ENCODE results near the gene RCBTB1. TPM values are rescaled to one million over a fixed set of nuclear protein-coding genes. Genes with fewer than 3 reads are reported as not detected.

The RCBTB1 gene
- total RNA-seq, 1 experiment from 2014 or later = 14.8 TPM

- H3K4me3 ChIP-seq (ENCODE audit: low read depth in 2 of 2, low read length in 2 of 2) = no peak overlapping the region
- no peaks in the 10 kb centered on the region for H3K4me1 ChIP-seq (ENCODE audit: control insufficient read depth, insufficient read depth, low read length)
- intact Hi-C loops (cut with micrococcal nuclease; ENCODE audit: unreplicated experiment) = no loop called here
- in situ Hi-C loops (cut with HindIII; ENCODE audit: low pct_unique_long_range_greater_than_20kb, low sequenced_read_pairs) = no loop called here
- ChIA-PET CTCF (no interaction called here), POLR2A (no interaction called here)
- no peak for ATAC-seq
- no peaks in the 10 kb centered on the region for H3K27me3 ChIP-seq (ENCODE audit: control insufficient read depth, insufficient read depth, low read length)
- H3K36me3 ChIP-seq (ENCODE audit: control insufficient read depth, insufficient read depth, low read length) = no peaks in the 10 kb centered on the region; the same call in 1 of the 2 replicates
- no peaks in the 10 kb centered on the region for H3K9me3 ChIP-seq (ENCODE audit: control insufficient read depth, insufficient read depth, low read depth, low read length)
- H3K27ac ChIP-seq (ENCODE audit: low read length) = no peak overlapping the region
- TF ChIP-seq TCF7L2 (IDR thresholded peaks at IDR 0.05; ENCODE audit: low read depth, low read length) (no peak), POLR2AphosphoS5 (IDR thresholded peaks at IDR 0.05; ENCODE audit: low read depth, low read length) (no peak), CTCF (IDR thresholded peaks at IDR 0.05) (no peak), REST (IDR thresholded peaks at IDR 0.05; ENCODE audit: insufficient read depth in 1 of 2, low read depth in 2 of 2, low read length in 1 of 2) (no peak), SIN3A (IDR thresholded peaks at IDR 0.05; ENCODE audit: borderline replicate concordance, insufficient read depth, low read depth, low read length) (no peak)
- no TSS peak for BruUV-seq (replicated peaks)
- DNase-seq (ENCODE audit: low read depth, low spot score) = no peak
These were observed 51.6 kb downstream of the RCBTB1 start for GRCh38 chr13:49533591-49534269.

DNA sequence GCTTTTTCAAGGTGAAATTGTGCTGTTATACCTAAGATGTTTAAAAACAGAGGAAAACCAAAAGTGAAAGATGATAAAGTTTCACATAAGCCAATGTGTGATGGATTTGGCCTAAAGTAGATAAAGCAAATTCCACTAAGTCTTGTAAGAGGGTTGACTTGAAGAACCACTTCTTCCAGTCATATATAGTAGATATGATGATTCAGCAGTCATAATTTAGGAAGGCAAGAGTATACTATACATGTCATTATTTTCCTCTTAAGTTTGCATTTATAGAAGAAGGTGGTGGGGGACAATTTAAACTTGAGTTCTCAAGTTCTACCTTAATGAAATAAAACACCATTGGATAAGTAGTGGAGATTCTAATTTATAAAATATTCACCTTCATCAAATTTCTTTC is 52.3 kb downstream of the RCBTB1 start:
- ChIA-PET CTCF (no interaction called here), POLR2A (no interaction called here)
- TF ChIP-seq CTCF (IDR thresholded peaks at IDR 0.05) (no peak), POLR2AphosphoS5 (IDR thresholded peaks at IDR 0.05; ENCODE audit: low read depth, low read length) (no peak), SIN3A (IDR thresholded peaks at IDR 0.05; ENCODE audit: borderline replicate concordance, insufficient read depth, low read depth, low read length) (no peak), TCF7L2 (IDR thresholded peaks at IDR 0.05; ENCODE audit: low read depth, low read length) (no peak), REST (IDR thresholded peaks at IDR 0.05; ENCODE audit: insufficient read depth in 1 of 2, low read depth in 2 of 2, low read length in 1 of 2) (no peak)
- no peak for DNase-seq (ENCODE audit: low read depth, low spot score)
- no peaks in the 10 kb centered on the region for H3K4me1 ChIP-seq (ENCODE audit: control insufficient read depth, insufficient read depth, low read length)
- no peak for ATAC-seq
- TSS peak; percentile 48 for BruUV-seq (replicated peaks)
- H3K4me3 ChIP-seq (ENCODE audit: low read depth in 2 of 2, low read length in 2 of 2) = no peak overlapping the region
- no peaks in the 10 kb centered on the region; the same call in 1 of the 2 replicates for H3K36me3 ChIP-seq (ENCODE audit: control insufficient read depth, insufficient read depth, low read length)
- in situ Hi-C loops (cut with HindIII; ENCODE audit: low pct_unique_long_range_greater_than_20kb, low sequenced_read_pairs) (no loop called here), intact Hi-C loops (cut with micrococcal nuclease; ENCODE audit: unreplicated experiment) (no loop called here)
- H3K27me3 ChIP-seq (ENCODE audit: control insufficient read depth, insufficient read depth, low read length) = no peaks in the 10 kb centered on the region
- H3K9me3 ChIP-seq (ENCODE audit: control insufficient read depth, insufficient read depth, low read depth, low read length) = no peaks in the 10 kb centered on the region
- H3K27ac ChIP-seq (ENCODE audit: low read length) = no peak overlapping the region
